ENCODE data around the gene SIX5.
A peak's percentile ranks its signal among the peaks of the same experiment; 100 is the strongest.

The SIX5 gene

DNA sequence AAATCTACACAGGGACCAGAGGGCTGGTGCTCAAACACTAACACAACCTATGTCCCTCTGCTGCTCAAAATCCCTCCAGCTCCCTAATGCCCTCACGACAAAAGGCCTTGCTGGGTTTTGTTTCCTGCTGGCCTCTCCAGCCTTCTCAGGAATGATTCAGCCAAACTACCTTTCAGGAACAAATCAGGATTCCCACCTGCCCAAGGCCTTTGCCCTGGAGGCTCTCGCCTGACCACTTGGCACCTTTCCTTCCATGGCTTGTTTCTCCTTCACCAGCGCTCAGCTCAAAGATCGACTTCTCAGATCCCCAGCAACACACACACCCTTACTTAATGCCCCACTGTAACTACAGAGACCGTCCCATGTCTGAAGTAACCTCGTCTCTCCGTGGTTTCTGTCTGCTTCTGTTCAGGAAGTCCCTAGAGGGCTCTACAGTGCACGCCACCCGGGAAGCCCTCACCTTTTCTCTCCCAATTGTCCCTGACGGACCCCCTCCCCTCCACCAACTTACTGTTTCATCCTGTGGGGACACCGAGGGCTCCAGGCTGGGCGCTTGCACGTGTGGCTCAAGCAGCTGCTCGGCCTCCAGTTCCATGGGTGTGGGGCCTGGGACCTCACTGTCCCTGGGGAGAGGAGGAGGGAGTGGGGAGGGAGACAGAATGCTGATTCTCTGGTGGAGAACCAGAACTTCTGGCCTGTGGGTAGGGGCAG, 3.2 kb upstream of the SIX5 start:
- TF ChIP-seq, protein P1, sequence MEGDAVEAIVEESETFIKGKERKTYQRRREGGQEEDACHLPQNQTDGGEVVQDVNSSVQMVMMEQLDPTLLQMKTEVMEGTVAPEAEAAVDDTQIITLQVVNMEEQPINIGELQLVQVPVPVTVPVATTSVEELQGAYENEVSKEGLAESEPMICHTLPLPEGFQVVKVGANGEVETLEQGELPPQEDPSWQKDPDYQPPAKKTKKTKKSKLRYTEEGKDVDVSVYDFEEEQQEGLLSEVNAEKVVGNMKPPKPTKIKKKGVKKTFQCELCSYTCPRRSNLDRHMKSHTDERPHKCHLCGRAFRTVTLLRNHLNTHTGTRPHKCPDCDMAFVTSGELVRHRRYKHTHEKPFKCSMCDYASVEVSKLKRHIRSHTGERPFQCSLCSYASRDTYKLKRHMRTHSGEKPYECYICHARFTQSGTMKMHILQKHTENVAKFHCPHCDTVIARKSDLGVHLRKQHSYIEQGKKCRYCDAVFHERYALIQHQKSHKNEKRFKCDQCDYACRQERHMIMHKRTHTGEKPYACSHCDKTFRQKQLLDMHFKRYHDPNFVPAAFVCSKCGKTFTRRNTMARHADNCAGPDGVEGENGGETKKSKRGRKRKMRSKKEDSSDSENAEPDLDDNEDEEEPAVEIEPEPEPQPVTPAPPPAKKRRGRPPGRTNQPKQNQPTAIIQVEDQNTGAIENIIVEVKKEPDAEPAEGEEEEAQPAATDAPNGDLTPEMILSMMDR (IDR thresholded peaks at IDR 0.05; ENCODE audit: borderline replicate concordance, extremely low read depth, low read length, poor library complexity, severe bottlenecking) = no peak
- no peak for TF ChIP-seq EZH2 (IDR thresholded peaks at IDR 0.05; ENCODE audit: borderline replicate concordance, low read depth, low read length, severe bottlenecking)
- H3K36me3 ChIP-seq (ENCODE audit: insufficient read depth, low read length) = peaks cover 10% of the 10 kb centered on the region
- no peaks in the 10 kb centered on the region for H3K79me2 ChIP-seq (ENCODE audit: insufficient read depth, low read length)
- no peak overlapping the region for H3K9ac ChIP-seq (ENCODE audit: low read depth, low read length)
- no peak overlapping the region for H3K4me2 ChIP-seq (ENCODE audit: insufficient read depth, low read length)
- H3K27ac ChIP-seq (ENCODE audit: low read length) = no peak overlapping the region
- H3K4me3 ChIP-seq (ENCODE audit: low read depth in 1 of 2, low read length in 2 of 2) = no peak overlapping the region
- 0 out of 2 replicates have a peak, but pooled peaks cover 2% of the 10 kb centered on the region for H4K20me1 ChIP-seq (ENCODE audit: insufficient read depth, low read length)
- H3K27me3 ChIP-seq (ENCODE audit: insufficient read depth, low read length, poor library complexity) = no peaks in the 10 kb centered on the region
- H3K9me3 ChIP-seq (ENCODE audit: insufficient read depth, low read length, severe bottlenecking) = no peaks in the 10 kb centered on the region
- no peak for ATAC-seq (ENCODE audit: insufficient read depth, low read depth)
- no peak for DNase-seq
- H3K4me1 ChIP-seq (ENCODE audit: insufficient read depth, low read length) = peaks cover 26% of the 10 kb centered on the region
- H2AFZ ChIP-seq (ENCODE audit: low read depth, low read length) = no peak overlapping the region

DNA sequence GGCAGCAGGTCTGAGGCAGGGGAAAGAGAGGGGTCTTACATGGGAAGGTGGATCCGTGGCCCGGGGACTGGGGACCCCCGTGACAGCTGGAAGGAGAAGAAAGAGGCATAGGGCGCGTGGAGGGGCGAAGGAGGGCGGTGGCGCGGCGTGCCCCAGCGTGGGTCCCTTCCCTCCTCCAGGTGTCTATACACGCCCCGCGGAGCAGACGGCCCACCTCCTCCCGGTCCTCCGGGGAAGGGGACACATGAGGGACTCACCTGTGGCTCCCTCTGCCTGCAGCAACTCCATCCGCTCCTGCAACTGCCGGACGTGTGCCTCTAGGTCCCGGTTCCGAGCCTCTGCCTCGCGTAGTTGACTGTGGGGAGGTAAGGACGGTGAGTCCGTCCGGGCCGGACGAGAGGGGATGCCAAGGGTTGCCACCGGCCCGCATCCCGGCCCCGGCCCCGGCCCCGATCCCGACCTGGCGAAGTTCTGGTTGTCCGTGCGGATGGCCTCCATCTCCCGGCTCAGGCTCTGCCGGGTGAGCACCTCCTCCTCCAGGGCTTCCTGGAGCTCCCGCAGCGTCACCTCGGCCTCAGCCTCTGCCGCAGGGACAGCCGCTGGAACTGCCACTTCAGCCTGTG, 2.4 kb upstream of the SIX5 start:
- Histone ChIP-seq H3K4me1 (ENCODE audit: insufficient read depth, low read length) (peaks cover 26% of the 10 kb centered on the region), H3K27ac (ENCODE audit: low read length) (no peak overlapping the region), H2AFZ (ENCODE audit: low read depth, low read length) (no peak overlapping the region), H4K20me1 (ENCODE audit: insufficient read depth, low read length) (0 out of 2 replicates have a peak, but pooled peaks cover 2% of the 10 kb centered on the region), H3K9ac (ENCODE audit: low read depth, low read length) (no peak overlapping the region), H3K4me2 (ENCODE audit: insufficient read depth, low read length) (no peak overlapping the region), H3K9me3 (ENCODE audit: insufficient read depth, low read length, severe bottlenecking) (no peaks in the 10 kb centered on the region), H3K79me2 (ENCODE audit: insufficient read depth, low read length) (no peaks in the 10 kb centered on the region), H3K36me3 (ENCODE audit: insufficient read depth, low read length) (peaks cover 2% of the 10 kb centered on the region; the same call in 1 of the 2 replicates), H3K4me3 (ENCODE audit: low read depth in 1 of 2, low read length in 2 of 2) (no peak overlapping the region), H3K27me3 (ENCODE audit: insufficient read depth, low read length, poor library complexity) (no peaks in the 10 kb centered on the region)
- ATAC-seq (ENCODE audit: insufficient read depth, low read depth) = no peak
- no peak for DNase-seq
- TF ChIP-seq, protein P1 (IDR thresholded peaks at IDR 0.05; ENCODE audit: borderline replicate concordance, extremely low read depth, low read length, poor library complexity, severe bottlenecking) = no peak
- no peak for TF ChIP-seq EZH2 (IDR thresholded peaks at IDR 0.05; ENCODE audit: borderline replicate concordance, low read depth, low read length, severe bottlenecking)

DNA sequence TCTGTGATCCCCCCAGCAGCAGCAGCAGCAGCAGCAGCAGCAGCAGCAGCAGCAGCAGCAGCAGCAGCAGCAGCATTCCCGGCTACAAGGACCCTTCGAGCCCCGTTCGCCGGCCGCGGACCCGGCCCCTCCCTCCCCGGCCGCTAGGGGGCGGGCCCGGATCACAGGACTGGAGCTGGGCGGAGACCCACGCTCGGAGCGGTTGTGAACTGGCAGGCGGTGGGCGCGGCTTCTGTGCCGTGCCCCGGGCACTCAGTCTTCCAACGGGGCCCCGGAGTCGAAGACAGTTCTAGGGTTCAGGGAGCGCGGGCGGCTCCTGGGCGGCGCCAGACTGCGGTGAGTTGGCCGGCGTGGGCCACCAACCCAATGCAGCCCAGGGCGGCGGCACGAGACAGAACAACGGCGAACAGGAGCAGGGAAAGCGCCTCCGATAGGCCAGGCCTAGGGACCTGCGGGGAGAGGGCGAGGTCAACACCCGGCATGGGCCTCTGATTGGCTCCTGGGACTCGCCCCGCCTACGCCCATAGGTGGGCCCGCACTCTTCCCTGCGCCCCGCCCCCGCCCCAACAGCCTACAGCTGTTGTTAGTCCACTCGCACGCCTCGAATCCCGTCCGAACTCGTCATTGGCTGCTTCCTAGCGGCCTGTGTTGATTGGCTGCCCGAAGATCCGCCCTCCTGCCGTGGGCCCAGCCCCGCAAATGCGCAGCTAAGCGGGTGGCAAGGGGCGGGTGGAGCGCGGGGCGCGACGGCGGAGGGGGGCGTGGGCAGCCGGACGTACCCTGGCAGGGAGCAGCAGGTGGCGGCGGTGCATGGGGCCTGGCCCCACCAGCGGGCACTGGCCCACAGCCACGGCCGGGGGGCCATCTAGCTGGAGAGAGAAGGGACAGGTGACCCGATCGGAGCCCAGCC, 1.4 kb upstream of the SIX5 start:
- Histone ChIP-seq H3K9me3 (ENCODE audit: insufficient read depth, low read length, severe bottlenecking) (no peaks in the 10 kb centered on the region), H2AFZ (ENCODE audit: low read depth, low read length) (peak overlapping the region; percentile 75), H3K4me2 (ENCODE audit: insufficient read depth, low read length) (peak overlapping the region; percentile 86), H3K4me3 (ENCODE audit: low read depth in 1 of 2, low read length in 2 of 2) (peak overlapping the region; percentile 45 to 75; a peak in 3 of 4 replicates), H3K27me3 (ENCODE audit: insufficient read depth, low read length, poor library complexity) (no peaks in the 10 kb centered on the region), H3K9ac (ENCODE audit: low read depth, low read length) (peak overlapping the region; percentile 60), H3K4me1 (ENCODE audit: insufficient read depth, low read length) (peaks cover 26% of the 10 kb centered on the region), H3K27ac (ENCODE audit: low read length) (peak overlapping the region; percentile 70), H3K36me3 (ENCODE audit: insufficient read depth, low read length) (peaks cover 2% of the 10 kb centered on the region; the same call in 1 of the 2 replicates), H4K20me1 (ENCODE audit: insufficient read depth, low read length) (0 out of 2 replicates have a peak, but pooled peaks cover 2% of the 10 kb centered on the region), H3K79me2 (ENCODE audit: insufficient read depth, low read length) (no peaks in the 10 kb centered on the region)
- DNase-seq = peak; percentile 91
- ATAC-seq (ENCODE audit: insufficient read depth, low read depth) = peak; percentile 79
- TF ChIP-seq EZH2 (IDR thresholded peaks at IDR 0.05; ENCODE audit: borderline replicate concordance, low read depth, low read length, severe bottlenecking) = no peak
- TF ChIP-seq, protein P1 (IDR thresholded peaks at IDR 0.05; ENCODE audit: borderline replicate concordance, extremely low read depth, low read length, poor library complexity, severe bottlenecking) = peak; percentile 91
